Stimulated activated CD4-positive, alpha-beta T cell treated with anti-CD3 and anti-CD28 coated beads, Interleukin-1b, Interleukin-23, amount 100 ng/mL, for 4 hours (primary cell): ENCODE measurements around the gene PRR16.

Experiments
- DNase-seq, 2 donors: peaks; one replicate each; pipeline ENCODE4 v3.0.0-alpha.2; 2020; ENCODE audit warnings: low read depth in 2 of 2

Gene PRR16

DNA sequence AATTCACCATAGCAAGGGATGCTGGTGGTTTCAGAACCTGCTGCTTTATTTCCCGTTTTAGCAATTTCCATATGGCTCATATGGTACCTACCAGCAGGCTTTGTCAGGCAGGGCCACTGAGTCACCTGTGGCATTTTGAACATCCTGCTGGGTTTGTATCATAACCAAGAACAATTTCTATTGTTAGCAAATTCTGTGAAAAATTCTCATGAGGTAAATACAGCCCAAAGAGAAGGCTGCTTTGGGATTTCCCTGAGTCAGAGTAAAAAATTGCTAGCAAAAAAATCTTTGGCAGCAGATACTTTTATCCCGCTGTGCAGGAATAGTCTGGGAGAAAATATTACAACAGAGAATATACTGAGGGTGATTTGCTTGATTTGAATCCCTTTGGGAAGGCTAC, 52.7 kb downstream of the PRR16 start:
- no peak for DNase-seq

GRCh38 chr5:120517607-120518252, 53.6 kb downstream of the PRR16 start:
- no peak for DNase-seq

DNA sequence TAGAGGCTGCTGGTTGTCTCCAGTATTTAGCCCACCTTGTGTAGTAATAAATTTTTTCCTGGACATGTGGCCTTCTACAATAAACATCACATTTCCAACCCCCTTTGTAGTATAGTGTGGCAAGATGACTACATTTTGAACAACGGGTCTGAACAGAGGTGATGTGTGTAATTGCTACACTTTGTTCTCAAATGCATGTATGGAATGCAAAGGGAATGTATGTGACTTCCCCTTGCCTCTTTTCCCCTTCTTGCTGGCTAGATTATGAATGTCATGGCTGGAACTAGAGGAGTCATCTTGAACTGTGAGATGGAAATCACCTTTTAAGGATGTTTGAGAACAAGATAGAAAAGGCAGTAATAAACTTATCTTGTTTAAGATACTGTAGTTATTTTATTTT, 54.5 kb downstream of the PRR16 start:
- DNase-seq = no peak

GRCh38 chr5:120527251-120527650, 63.2 kb downstream of the PRR16 start:
- no peak for DNase-seq

DNA sequence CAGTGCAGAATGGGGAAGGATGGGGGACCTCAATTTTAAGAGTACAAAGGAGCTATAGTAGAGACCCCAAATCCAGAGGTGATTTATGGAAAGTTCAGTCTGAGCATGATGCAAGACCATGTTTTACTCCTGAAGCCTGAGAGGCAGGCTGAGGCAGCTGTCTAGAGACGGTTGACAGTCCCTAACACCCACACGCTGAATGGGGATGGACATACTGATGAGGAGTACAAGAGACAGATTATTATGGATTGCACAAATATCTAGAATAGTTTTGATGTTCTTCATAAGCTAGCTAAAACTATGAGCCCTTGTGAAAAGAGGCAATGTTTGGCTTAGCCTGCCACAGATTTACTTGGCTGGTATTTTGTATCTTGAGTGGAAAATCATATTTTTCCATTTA, 64.5 kb downstream of the PRR16 start:
- no peak for DNase-seq

GRCh38 chr5:120529386-120529785, 65.3 kb downstream of the PRR16 start:
- DNase-seq = no peak

- no peak for DNase-seq
Measured at GRCh38 chr5:120531215-120531614, 67.1 kb downstream of the PRR16 start.

GRCh38 chr5:120532835-120533234, 68.7 kb downstream of the PRR16 start:
- DNase-seq = no peak

GRCh38 chr5:120533581-120533980, 69.5 kb downstream of the PRR16 start:
- DNase-seq = no peak

DNA sequence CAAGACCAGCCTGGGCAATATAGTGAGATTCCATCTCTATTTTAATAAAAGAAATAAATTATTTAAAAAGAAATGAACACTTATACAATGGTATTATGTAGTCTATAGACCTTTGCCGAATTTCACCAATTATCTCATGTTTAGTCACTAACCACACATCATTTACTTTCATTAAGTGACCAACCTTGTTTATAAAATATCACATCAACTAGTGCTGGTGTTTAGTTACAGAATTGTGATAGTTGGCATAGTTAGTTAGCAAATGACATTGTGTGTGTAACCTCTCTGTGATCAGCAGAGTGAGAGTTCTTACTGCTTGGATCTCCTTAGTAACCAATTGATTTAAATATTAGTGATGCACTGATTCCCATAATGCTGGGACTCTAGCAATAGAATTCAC, 71.8 kb downstream of the PRR16 start:
- DNase-seq = no peak

DNA sequence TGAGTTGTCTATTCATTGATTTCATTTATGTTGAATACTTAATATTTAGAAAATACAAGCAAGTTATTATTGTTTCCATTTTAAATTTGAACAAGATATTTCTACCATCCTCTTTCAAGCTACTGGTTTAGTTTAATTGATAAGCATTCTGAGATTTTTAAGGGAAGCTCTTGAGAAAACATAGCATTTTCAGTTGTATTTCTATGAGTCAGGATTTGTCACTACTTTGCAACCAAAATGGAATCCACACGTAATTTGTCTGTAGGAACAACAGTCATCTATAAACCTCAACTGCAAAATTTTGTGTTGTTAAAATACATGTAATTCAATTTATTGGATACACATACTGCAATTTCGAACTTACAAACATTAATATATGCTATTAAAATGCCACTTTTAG, 74.0 kb downstream of the PRR16 start:
- DNase-seq = no peak

GRCh38 chr5:120538644-120539043, 74.5 kb downstream of the PRR16 start:
- DNase-seq = no peak

- DNase-seq = no peak
Measured at GRCh38 chr5:120539471-120539870, 75.4 kb downstream of the PRR16 start.

DNA sequence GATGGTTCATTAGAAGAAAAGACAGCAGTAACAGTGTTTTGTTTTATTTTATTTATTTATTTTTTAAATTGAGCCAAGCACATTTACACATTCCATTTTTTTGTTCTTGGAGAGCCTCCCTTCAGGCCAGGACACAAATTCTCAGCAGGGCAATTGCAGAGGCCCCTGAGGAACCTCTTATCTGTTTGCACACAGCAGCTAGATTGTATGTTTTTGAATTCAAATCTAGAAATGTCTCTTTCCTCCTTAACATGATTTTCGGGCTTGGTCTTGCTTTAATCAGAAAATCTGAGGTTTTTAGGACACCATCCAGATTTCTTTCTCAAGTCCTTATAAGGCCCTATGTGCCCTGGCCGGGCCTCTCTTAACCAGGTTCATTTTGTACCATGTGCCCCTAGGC, 76.0 kb downstream of the PRR16 start:
- no peak for DNase-seq

DNA sequence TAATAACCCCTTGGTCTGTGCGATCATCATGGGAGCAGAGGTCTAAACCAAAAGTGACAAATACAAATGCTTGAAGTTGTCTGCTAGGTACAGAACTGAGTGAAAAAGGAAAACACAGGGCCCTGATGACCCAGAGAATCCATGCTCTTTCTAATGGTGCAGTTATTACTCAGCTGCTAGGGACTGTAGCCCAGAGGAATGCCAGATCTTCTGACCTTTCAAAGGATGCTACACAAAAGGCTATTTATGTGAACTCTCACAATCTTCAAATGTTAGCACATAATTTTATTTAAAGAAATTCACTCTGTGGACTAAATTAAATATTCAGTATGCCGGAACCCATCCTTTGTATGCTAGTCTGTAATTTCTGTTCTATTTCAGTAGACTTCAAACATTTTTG, 79.9 kb downstream of the PRR16 start:
- no peak for DNase-seq

DNA sequence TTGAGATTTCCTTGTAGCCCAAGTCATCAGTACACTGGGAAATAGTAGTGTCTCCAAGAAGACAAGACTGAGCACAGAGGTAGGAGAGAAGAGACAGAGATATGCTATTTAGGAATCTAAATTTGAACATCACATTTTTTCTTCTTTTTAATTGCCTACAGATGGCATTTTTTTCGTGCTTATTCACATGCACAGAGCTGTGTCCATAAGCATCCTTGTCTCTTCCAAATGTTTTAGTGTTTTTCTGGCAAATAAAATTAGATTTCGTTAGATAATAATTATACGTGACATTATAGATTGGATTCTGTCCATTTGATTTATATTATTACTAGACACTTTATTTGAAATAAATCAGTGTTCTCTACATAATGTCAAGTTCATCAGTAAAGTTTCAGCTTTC, 80.9 kb downstream of the PRR16 start:
- no peak for DNase-seq

DNA sequence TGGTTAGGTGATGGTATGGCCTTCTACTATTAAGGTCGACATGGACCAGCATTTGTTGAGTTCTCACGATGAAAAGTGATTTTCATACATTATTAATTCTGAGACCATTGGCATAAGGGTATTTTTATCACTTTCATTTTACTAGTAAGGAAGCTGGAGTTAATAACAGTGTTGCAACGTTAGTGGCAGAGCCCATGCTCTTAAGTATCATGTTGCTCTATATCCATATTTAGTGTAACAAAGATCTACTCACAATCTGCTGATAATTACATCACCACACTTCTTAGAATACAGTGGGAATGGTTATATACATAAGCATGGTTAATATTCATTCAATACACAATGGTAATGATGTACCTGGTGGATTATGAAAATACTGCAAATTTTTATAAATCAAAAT, 81.9 kb downstream of the PRR16 start:
- no peak for DNase-seq

- no peak for DNase-seq
Measured at GRCh38 chr5:120546922-120547321, 82.8 kb downstream of the PRR16 start.

GRCh38 chr5:120550358-120550757, 86.3 kb downstream of the PRR16 start:
- DNase-seq = no peak

DNA sequence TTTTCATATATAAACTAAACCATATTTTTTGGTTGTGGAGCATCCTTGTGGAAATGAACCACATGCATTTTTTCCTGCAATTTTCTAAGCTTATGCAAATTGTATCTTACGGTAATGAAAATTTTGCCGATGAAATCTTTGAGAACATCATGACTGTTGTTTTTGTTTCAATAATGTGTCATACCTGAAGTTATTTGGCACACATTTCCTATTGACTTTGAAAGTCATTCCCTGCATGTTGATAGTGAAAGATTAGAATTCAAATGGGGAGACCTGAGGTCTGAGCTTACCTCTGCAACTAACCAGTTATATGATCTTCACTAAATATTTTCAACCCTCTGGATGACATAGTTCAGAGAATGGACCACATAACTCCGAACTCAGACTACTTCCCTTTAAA, 88.5 kb downstream of the PRR16 start:
- DNase-seq = no peak

DNA sequence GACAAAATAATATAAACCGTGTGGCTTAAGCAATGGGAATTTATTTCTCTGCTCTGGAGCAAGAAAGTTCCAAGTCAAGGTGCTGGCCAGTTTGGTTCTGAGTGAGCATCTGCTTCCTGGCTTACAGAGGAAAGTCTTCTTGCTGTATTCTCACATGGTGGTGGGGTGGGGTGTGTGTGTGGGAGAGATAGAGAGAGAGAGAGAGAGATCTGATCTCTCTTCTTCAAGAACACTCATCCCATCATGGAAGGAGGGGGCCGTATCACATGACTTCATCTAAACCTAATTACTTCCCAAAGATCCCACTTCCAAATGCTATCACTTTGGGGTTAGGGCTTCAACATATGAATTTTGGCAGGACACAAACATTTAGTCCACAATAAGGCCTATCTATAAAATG, 91.2 kb downstream of the PRR16 start:
- no peak for DNase-seq

- no peak for DNase-seq
Measured at GRCh38 chr5:120564013-120564412, 99.9 kb downstream of the PRR16 start.

DNA sequence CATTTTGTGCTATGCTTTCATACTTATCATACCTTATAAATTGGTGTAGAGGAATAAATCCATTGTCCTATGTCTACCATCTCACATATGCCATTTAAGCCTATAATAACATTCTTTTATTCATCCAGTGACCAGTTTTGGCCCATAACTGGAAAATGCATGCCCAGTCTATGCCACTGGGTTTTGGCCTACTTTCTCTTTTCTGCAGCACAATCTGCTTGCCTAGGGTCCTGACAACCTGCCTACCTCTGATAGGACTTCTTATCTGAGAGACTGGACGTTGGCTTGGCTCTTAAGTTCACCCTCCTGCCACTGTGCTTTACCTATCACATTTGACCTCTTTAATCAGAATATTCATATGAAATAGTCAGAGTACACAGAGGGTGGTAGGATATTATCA, 103.0 kb downstream of the PRR16 start:
- DNase-seq = no peak

DNA sequence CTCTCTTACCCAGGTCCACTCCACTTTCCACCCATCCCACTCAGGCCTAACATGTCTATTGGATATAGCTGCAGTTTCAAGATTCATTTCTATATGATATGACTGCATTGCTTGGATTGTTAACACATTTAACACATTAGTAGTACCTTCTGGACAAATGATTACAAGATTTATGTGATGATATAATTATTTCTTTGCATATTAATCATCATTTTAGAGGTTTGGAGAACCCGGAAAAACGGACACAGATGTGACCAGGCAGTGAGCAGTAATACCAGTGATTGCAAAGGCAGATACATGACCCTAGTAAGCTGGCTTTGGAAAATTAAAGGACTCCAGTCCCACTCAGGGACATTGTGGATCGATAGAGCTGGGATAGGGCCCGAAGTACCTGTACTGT, 103.8 kb downstream of the PRR16 start:
- no peak for DNase-seq

DNA sequence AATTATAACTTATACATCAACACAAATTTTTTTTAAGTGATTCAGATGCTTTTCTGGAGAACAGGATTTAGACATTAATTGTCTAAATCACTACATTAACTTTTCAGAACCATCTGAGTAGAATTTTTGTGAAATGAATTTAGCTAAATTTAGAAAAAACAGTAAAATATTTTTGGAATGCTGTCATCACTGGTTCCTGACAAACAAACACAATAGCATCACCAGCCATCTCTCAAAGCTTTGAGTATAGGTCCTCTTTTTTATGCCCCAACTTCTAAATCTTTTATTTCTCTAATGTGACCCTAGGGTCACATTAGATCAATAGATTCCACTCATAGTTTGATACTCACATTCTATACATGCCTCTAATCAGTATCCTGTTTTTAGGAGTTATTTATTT, 104.6 kb downstream of the PRR16 start:
- DNase-seq = no peak
